SU-DHL-6 (cell line): ENCODE results near the gene CITED2.

ENCODE experiments used
- CTCF ChIP-seq: fragments of 200-600 bp; sonication (generic); IDR thresholded peaks from one replicate; pipeline ENCODE4 v1.5.1; 2017; ENCODE audit warnings: antibody characterized with exemption, mild to moderate bottlenecking, low read length, moderate library complexity; ENCODE audit not compliant: insufficient read depth, poor library complexity, severe bottlenecking
- EZH2phosphoT487 ChIP-seq: fragments of 200-600 bp; sonication (generic), shearing (Covaris generic); conservative IDR thresholded peaks from 2 replicates; pipeline ENCODE4 v1.6.1; 2018; ENCODE audit warnings: mild to moderate bottlenecking, antibody characterized with exemption, low read length, moderate library complexity, mixed read lengths

GRCh38 chr6:139327038-139327437 is 47.4 kb downstream of the CITED2 start:
- no peak for TF ChIP-seq CTCF
- TF ChIP-seq EZH2phosphoT487 = no peak
